H9 (cell line): ENCODE results near the gene IMPA2. TPM values are rescaled to one million over a fixed set of nuclear protein-coding genes. Genes with fewer than 3 reads are reported as not detected.
A peak's percentile ranks its signal among the peaks of the same experiment; 100 is the strongest.

Experiments used
- DNase-seq: peaks from one replicate; pipeline ENCODE4 v3.0.0-alpha.2; 2017
- H2AFZ ChIP-seq: one replicate; pipeline ENCODE4 v1.6.1; 2013; ENCODE audit warnings: mild to moderate bottlenecking, low read length, control low read depth, moderate library complexity
- H2AK5ac ChIP-seq: 2 replicates; pipeline ENCODE4 v1.6.1; 2013; ENCODE audit warnings: low read length, control low read depth, mixed read lengths; ENCODE audit not compliant: insufficient read length
- H2BK120ac ChIP-seq: one replicate; pipeline ENCODE4 v1.6.1; 2013; ENCODE audit warnings: low read depth, mild to moderate bottlenecking, low read length, control low read depth, inconsistent platforms; ENCODE audit not compliant: poor library complexity, severe bottlenecking
- H2BK12ac ChIP-seq: 2 replicates; pipeline ENCODE4 v1.6.1; 2013; ENCODE audit warnings: low read length, control low read depth, mixed read lengths, low read depth; ENCODE audit not compliant: insufficient read length
- H2BK15ac ChIP-seq: 2 replicates; pipeline ENCODE4 v1.6.1; 2013; ENCODE audit warnings: low read depth, low read length, control low read depth
- H2BK20ac ChIP-seq: one replicate; pipeline ENCODE4 v1.6.1; 2013; ENCODE audit warnings: low read depth, mild to moderate bottlenecking, low read length, control low read depth, inconsistent platforms; ENCODE audit not compliant: poor library complexity, severe bottlenecking
- H2BK5ac ChIP-seq: 2 replicates; pipeline ENCODE4 v1.6.1; 2013; ENCODE audit warnings: low read length, control low read depth, mixed read lengths; ENCODE audit not compliant: insufficient read length
- H3K14ac ChIP-seq: 2 replicates; pipeline ENCODE4 v1.6.1; 2013; ENCODE audit warnings: low read length, control low read depth; ENCODE audit not compliant: insufficient read depth
- H3K18ac ChIP-seq: 2 replicates; pipeline ENCODE4 v1.6.1; 2013; ENCODE audit warnings: low read depth, mild to moderate bottlenecking, mixed read lengths, low read length, control low read depth; ENCODE audit not compliant: insufficient read length
- H3K23ac ChIP-seq: 2 replicates; pipeline ENCODE4 v1.6.1; 2013; ENCODE audit warnings: low read length, control low read depth, mixed read lengths, low read depth; ENCODE audit not compliant: insufficient read length
- H3K23me2 ChIP-seq: 2 replicates; pipeline ENCODE4 v1.6.1; 2013; ENCODE audit warnings: low read depth, mild to moderate bottlenecking, mixed read lengths, low read length, control low read depth; ENCODE audit not compliant: insufficient read length, poor library complexity, severe bottlenecking
- H3K27ac ChIP-seq: 2 replicates; pipeline ENCODE4 v1.5.1; 2013; ENCODE audit warnings: low read length, control low read depth, mixed read lengths, low read depth; ENCODE audit not compliant: insufficient read length
- H3K27me3 ChIP-seq: 2 replicates; pipeline ENCODE4 v1.6.1; 2013; ENCODE audit warnings: low read length, control low read depth, inconsistent platforms; ENCODE audit not compliant: insufficient read depth
- H3K4ac ChIP-seq: 2 replicates; pipeline ENCODE4 v1.6.1; 2013; ENCODE audit warnings: low read depth, mild to moderate bottlenecking, control low read depth, inconsistent platforms, low read length, moderate library complexity
- H3K4me1 ChIP-seq: 2 replicates; pipeline ENCODE4 v1.6.1; 2013; ENCODE audit warnings: low read length, control low read depth, inconsistent platforms; ENCODE audit not compliant: insufficient read depth
- H3K4me2 ChIP-seq: 2 replicates; pipeline ENCODE4 v1.6.1; 2013; ENCODE audit warnings: low read length, control low read depth, mixed read lengths; ENCODE audit not compliant: insufficient read length, insufficient read depth
- H3K56ac ChIP-seq: 2 replicates; pipeline ENCODE4 v1.6.1; 2013; ENCODE audit warnings: low read depth, mild to moderate bottlenecking, mixed read lengths, low read length, control low read depth; ENCODE audit not compliant: insufficient read length
- H3K79me1 ChIP-seq: 2 replicates; pipeline ENCODE4 v1.6.1; 2013; ENCODE audit warnings: low read depth, mild to moderate bottlenecking, moderate library complexity, low read length, control low read depth, inconsistent platforms; ENCODE audit not compliant: insufficient read depth, poor library complexity, severe bottlenecking
- H3K79me2 ChIP-seq: 2 replicates; pipeline ENCODE4 v1.6.1; 2013; ENCODE audit warnings: low read length, control low read depth, inconsistent platforms; ENCODE audit not compliant: insufficient read depth
- H3K9ac ChIP-seq: 2 replicates; pipeline ENCODE4 v1.6.1; 2013; ENCODE audit warnings: low read length, control low read depth, mixed read lengths; ENCODE audit not compliant: insufficient read length; ENCODE audit errors: extremely low read depth
- H3K9me3 ChIP-seq: one replicate; pipeline ENCODE4 v1.6.1; 2013; ENCODE audit warnings: low read depth, low read length, inconsistent platforms; ENCODE audit not compliant: control insufficient read depth
- H3T11ph ChIP-seq: one replicate; pipeline ENCODE4 v1.6.1; 2013; ENCODE audit warnings: mild to moderate bottlenecking, low read length, control low read depth, inconsistent platforms
- H4K20me1 ChIP-seq: one replicate; pipeline ENCODE4 v1.6.1; 2013; ENCODE audit not compliant: control insufficient read depth, insufficient read length, insufficient read depth
- H4K5ac ChIP-seq: 2 replicates; pipeline ENCODE4 v1.6.1; 2013; ENCODE audit warnings: low read depth, mild to moderate bottlenecking, mixed read lengths, low read length, control low read depth; ENCODE audit not compliant: insufficient read length
- H4K8ac ChIP-seq: replicated peaks from 2 replicates; pipeline ENCODE4 v1.6.1; 2013; ENCODE audit warnings: low read length, control low read depth, mixed read lengths, low read depth; ENCODE audit not compliant: insufficient read length
- H4K91ac ChIP-seq: 2 replicates; pipeline ENCODE4 v1.6.1; 2013; ENCODE audit warnings: low read depth, mild to moderate bottlenecking, moderate library complexity, mixed read lengths, low read length, control low read depth; ENCODE audit not compliant: insufficient read length
- H3K27ac Mint-ChIP-seq, 3 experiments: 2 replicates in 2 of 3; 3 replicates in 1 of 3; pipeline ENCODE4 v1.8.0; 2020 to 2021; ENCODE audit warnings: mixed read lengths in 3 of 3, mild to moderate bottlenecking in 1 of 3, moderate library complexity in 1 of 3
- H3K27me3 Mint-ChIP-seq: 2 replicates; pipeline ENCODE4 v1.8.0; 2021; ENCODE audit warnings: low read depth, mild to moderate bottlenecking, moderate library complexity, mixed read lengths
- H3K36me3 Mint-ChIP-seq, 3 experiments: 2 replicates in 2 of 3; 3 replicates in 1 of 3; pipeline ENCODE4 v1.8.0; 2020 to 2021; ENCODE audit warnings: low read depth in 3 of 3, mixed read lengths in 3 of 3; ENCODE audit not compliant: insufficient read depth in 1 of 3
- H3K4me1 Mint-ChIP-seq, 2 experiments: 2 replicates each; pipeline ENCODE4 v1.8.0; 2020; ENCODE audit warnings: mixed read lengths in 2 of 2
- H3K4me3 Mint-ChIP-seq, 2 experiments: 2 replicates in 1 of 2; 3 replicates in 1 of 2; pipeline ENCODE4 v1.8.0; 2020 to 2021; ENCODE audit warnings: mild to moderate bottlenecking in 2 of 2, mixed read lengths in 2 of 2, moderate library complexity in 1 of 2
- H3K9me3 Mint-ChIP-seq, 2 experiments: 2 replicates in 1 of 2; 3 replicates in 1 of 2; pipeline ENCODE4 v1.8.0; 2020; ENCODE audit warnings: mild to moderate bottlenecking in 2 of 2, mixed read lengths in 2 of 2, moderate library complexity in 1 of 2
- CTCF ChIP-seq: fragments of 200-600 bp; sonication (generic); conservative IDR thresholded peaks from 3 replicates; pipeline ENCODE4 v1.8.0; 2021; ENCODE audit warnings: antibody characterized with exemption, mild to moderate bottlenecking
- WGBS: extraction: QIAGEN DNeasy Blood & Tissue Kit; methylation state at CpG from one replicate; pipeline ENCODE4 v1.1.7; 2013; ENCODE audit warnings: missing lambda C conversion rate, low lambda C conversion rate, mixed read lengths; ENCODE audit not compliant: insufficient read length; ENCODE audit errors: extremely low coverage; 5-methylcytosine and 5-hydroxymethylcytosine counted together
- total RNA-seq: library from RNA; stranded (reverse); gene quantifications from 2 replicates; pipeline ENCODE4 v1.2.1, GENCODE V29; 2021

The IMPA2 gene
- total RNA-seq, 1 experiment from 2014 or later: 73.8 TPM

- Histone ChIP-seq H3K27me3 (no peaks in the 10 kb centered on the region), H3K56ac (no peak overlapping the region), H3K79me1 (no peaks in the 10 kb centered on the region), H3K4me1 (no peaks in the 10 kb centered on the region), H2BK12ac (no peak overlapping the region), H3K23ac (no peak overlapping the region), H3K27ac (no peak overlapping the region), H4K91ac (no peak overlapping the region), H3K14ac (no peak overlapping the region), H2AK5ac (no peak overlapping the region), H2BK120ac (no peak overlapping the region), H3K79me2 (no peaks in the 10 kb centered on the region), H3K9me3 (no peaks in the 10 kb centered on the region), H2BK5ac (no peak overlapping the region), H3K9ac (no peak overlapping the region), H4K8ac (no peak overlapping the region), H3K4ac (no peak overlapping the region), H3K23me2 (no peaks in the 10 kb centered on the region), H3K18ac (no peak overlapping the region), H4K20me1 (no peaks in the 10 kb centered on the region), H3T11ph (no peak overlapping the region), H3K4me2 (no peak overlapping the region), H2AFZ (no peak overlapping the region), H4K5ac (no peak overlapping the region), H2BK15ac (no peak overlapping the region), H2BK20ac (no peak overlapping the region)
- Mint-ChIP-seq H3K4me1 (peaks cover 0 to 8% of the 10 kb centered on the region in 2 experiments; a peak in 2 of 4 replicates), H3K9me3 (no peaks in the 10 kb centered on the region), H3K27me3 (no peaks in the 10 kb centered on the region; the same call in 1 of the 2 replicates), H3K36me3 (no peaks in the 10 kb centered on the region), H3K4me3 (no peak overlapping the region), H3K27ac (no peak overlapping the region)
- peak; percentile 55 for TF ChIP-seq CTCF
- no peak for DNase-seq
- WGBS: no CpG with 5 or more reads among the region's 12 CpGs
These were observed 65.5 kb downstream of the IMPA2 start for GRCh38 chr18:12046751-12047335.
